NOMO-1 treated with DMSO at 0.1 percent for 48 hours (cell line): Measurements from ENCODE around the gene ABCB11.
A peak's percentile ranks its signal among the peaks of the same experiment; 100 is the strongest.

Experiments used
- DNase-seq: peaks from one replicate; lab custom pipeline; 2025; ENCODE audit not compliant: unreplicated experiment; lab: John Stamatoyannopoulos, UW

ABCB11 gene

GRCh38 chr2:169010633-169011460 is 20.3 kb downstream of the ABCB11 start:
- DNase-seq: no peak

- no peak for DNase-seq
Measured at GRCh38 chr2:169009865-169010579, 21.1 kb downstream of the ABCB11 start.

GRCh38 chr2:169007941-169008340 is 23.2 kb downstream of the ABCB11 start:
- peak; percentile 2 for DNase-seq

GRCh38 chr2:169007356-169007755 is 23.8 kb downstream of the ABCB11 start:
- peak; percentile 5 for DNase-seq

DNA sequence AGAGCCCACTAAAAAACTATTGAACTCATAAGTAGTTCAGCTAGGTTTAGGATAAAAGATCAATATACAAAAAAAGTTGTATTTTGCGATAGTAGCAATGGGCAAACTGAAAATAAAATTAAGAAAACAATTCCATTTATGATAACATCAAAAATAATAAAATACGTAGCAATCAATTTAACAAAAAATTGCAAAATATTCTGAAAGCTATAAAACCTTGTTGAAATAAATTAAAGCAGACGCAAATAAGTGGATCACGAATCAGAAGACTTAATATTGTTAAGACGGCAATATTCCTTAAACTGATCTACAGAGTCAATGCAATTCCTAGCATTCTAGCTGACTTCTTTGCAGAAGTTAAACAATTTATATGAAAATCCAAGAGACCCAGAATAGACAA is 24.5 kb downstream of the ABCB11 start:
- no peak for DNase-seq

DNA sequence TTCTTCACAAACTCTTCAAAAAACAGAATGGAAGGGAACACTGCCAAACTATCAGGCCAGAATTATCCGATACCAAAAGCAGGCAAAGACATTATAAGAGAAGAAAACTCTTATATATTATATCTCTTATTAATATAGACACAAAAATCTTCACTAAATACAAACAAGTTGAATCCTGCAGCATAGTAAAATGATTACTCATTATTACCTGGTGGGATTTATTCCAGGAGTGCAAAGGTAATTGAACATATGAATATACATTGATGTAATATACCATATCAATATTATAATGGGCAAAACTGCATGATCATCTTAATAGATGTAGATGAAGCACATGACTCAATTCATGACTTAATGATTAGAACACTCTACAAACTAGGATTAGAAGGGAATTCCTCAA is 25.1 kb downstream of the ABCB11 start:
- DNase-seq: no peak

- no peak for DNase-seq
Measured at GRCh38 chr2:169005080-169005598, 26.0 kb downstream of the ABCB11 start.

DNA sequence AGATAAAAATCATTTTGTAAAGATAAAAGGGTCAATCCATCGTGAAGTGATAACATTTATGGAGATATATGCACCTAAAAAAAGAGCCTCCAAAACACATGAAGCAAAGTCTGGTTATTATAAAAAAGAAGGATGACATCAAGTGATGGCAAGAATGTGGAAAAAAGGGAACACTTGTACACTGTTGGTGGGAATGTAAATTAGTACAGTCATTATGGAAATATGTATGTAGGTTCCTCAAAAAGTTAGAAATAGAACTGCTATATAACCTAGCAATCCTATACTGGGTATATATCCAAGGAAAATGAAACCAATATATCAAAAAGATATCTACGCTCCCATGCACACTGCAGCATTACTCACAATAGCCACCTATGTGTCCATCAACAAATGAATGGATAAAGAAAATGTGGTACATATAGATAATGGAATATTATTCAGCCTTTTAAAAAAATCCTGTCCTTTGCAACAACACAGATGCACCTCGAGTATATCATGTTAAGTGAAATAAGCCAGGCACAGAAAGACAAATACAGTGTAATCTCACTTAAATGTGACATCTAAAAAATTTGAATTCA is 28.9 kb downstream of the ABCB11 start:
- DNase-seq: no peak

DNA sequence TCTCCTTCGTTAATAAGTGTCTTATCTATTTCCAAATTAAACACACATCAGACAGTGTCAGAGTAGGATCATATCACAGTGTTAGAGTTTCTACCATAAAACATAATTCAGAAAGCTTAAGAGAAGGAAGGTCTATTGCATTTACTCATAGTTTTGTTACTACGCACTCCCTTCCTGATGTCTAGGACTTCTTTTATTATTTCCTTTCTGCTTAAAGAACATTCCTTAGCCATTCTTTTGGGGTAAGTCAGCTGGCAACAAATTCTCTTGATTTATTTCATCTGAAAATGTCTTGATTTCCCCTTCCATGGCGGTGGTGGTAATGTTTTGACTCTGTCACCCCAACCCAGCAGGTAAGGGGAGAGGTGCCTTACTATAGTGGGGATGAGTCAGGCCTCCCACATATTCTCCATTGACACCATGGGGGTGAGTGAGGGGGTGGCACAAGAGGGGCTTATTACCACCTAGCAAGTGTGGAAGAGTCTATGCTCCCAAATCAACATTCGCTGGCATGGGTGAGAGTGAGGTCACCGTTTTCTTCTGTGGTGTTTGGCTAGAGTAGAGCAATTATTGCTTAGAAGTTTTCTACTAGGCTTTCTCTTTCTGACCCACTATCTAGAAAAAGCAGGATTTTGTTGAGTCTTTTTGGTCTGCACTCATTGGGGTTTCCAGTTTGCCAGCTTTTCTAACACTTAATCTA is 29.9 kb downstream of the ABCB11 start:
- DNase-seq: no peak

GRCh38 chr2:168999668-169000213 is 31.4 kb downstream of the ABCB11 start:
- no peak for DNase-seq

DNA sequence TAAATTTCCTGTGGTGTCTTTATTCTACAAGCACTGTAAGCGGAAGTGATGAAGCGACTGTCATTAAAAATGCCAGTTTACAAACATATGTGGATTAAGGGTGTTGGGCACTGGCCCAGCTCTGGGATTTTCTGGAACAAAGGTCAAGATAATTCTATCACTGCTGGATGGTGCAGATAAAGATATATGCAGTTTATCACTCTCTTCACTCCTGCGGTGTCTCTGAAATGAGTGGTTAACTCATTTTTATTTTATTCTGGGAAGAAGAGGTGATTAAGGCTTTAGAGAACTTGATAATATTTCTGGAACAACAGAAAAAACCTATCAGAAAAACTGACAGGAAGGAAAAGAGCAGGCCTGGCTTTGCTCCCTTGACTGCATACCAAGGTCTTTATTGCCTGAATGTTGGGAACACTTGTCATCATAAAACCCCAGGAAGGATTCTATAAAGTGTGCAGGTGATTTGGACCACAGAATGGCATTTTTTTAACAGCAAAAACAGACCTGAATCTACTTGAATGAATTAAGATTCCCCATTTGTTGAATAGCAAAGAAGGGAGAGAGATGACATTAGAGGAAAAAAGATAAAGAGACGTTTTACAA is 32.4 kb downstream of the ABCB11 start:
- no peak for DNase-seq

DNA sequence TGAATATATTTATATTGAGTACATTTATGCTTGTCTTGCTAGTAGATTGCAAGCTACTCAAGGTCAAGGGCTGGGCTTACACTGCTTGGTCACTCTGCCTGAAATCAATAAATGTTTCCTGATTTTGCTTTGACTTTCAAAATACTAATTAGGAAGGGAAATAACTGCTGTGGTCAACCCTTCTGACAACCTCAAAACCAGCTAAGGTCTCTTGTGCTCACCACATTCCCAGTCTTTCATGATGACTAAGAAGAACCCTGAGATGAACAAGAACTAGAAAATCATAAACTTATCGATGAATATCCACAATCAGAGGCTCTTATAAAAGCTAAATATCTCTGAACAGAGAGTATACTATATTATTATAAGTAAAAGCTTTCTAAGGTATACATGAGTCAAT is 33.3 kb downstream of the ABCB11 start:
- DNase-seq: peak; percentile 35

DNA sequence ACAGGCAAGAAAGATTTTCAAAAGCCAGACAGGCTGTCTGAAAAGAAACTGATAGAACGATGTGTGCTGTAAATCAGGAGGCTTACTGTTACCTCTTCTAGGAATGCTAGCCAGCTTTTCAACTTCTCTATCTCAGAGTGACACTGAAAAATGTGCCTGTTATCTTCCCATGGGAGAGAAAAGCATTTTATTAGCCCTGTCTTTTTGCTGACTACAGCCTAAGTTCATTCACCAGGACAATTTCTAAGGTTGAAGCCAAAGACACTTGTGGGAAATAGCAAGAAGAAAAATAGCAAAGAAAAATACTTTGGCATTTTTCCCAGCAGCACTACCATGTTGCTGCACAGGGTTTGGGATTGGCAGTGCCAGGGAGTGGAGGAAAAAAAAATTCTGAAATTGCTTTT is 34.0 kb downstream of the ABCB11 start:
- no peak for DNase-seq

- DNase-seq: no peak
Measured at GRCh38 chr2:168995744-168996143, 35.4 kb downstream of the ABCB11 start.

DNA sequence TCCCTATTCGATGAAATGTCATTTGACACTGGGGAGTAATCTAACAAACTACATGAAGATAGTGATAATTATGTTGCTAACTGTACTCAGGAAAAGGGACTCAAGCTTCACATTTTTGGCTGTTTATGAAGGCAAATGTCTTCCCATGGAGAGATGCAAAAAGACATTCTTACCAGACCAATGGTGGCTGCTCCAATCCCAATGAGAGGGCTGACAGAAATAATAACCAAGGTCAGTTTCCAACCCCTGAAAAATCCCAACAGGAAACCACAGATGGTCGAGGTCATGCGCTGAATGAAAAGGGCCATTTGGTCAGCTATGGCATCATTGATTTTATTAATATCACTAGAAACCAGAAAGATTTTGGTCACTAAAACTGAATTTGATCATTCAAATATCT is 37.6 kb downstream of the ABCB11 start:
- DNase-seq: no peak

DNA sequence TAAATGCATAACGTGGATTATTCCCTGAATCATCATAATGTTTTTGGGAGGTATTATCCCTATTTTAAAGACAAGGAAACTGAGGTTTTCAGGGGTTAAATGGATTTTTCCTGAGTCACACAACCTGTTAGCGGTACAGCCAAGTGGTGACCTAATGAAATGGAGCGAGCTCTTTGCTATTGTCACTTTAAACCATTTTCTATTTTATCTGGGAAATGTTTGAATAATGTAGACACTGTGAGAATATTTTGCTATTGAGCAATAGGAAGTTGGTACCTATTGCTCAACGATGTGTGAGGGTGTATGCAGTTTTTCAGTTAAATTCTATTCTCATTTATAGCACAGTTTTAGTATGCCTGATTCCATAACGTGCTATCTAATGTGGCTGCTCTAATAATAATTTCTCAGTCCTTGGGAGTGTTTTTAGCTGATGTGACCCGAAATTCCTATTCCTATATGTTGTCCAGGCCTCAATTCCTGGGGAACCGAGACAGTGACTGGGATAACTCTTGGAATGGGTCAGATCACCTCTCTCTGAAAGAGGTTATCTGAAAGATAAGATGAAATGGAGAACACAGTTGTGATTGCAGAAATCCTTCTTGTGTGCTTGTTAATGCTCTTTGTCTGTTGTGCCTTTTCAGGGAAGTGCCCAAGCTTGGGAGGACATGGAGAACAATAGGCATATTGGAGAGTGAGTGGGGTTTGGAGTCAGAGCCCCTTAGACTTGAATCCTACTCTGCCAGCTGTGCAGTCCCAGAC is 38.4 kb downstream of the ABCB11 start:
- DNase-seq: peak; percentile 63

GRCh38 chr2:168992026-168992425 is 39.1 kb downstream of the ABCB11 start:
- DNase-seq: no peak

GRCh38 chr2:168988755-168989154 is 42.4 kb downstream of the ABCB11 start:
- DNase-seq: no peak

DNA sequence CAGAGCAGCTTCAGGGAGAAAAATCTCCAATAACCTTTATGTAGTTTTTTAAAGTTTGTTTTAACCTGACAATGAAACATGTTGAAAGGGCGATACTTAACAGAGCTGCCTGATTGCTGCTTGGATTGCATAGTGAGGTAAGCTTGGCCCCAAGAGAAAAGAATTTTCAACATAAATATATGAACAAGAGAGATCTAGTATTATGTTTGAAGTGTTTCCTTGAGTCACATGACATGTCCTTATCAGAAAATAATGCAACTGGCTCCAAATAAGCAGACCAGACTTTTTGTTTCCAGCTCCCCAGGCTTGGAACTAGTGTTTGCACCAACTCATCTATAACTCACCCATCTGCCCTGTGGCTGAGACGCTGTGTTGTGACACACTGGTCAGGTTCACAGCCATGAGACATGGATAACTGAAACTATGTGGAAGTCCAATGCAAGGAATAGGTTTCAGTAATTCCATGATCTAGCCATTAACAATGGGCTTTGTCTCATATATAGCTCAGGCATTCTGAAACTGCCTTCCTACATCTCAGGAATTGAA is 44.7 kb downstream of the ABCB11 start:
- no peak for DNase-seq

GRCh38 chr2:168981651-168982050 is 49.5 kb downstream of the ABCB11 start:
- no peak for DNase-seq
